K562 (cell line): ENCODE measurements around the gene KRTAP10-9. TPM values are rescaled to one million over a fixed set of nuclear protein-coding genes. Genes with fewer than 3 reads are reported as not detected.

Source experiments
- BRF1 ChIP-seq: IDR thresholded peaks from 3 replicates; pipeline ENCODE4 v1.6.1; 2011; ENCODE audit warnings: borderline replicate concordance, mild to moderate bottlenecking; ENCODE audit not compliant: insufficient read length; ENCODE audit errors: extremely low read depth
- EP300 ChIP-seq: IDR thresholded peaks from 2 replicates; pipeline ENCODE4 v1.6.1; 2012; ENCODE audit warnings: low read length, improper control_type of control experiment
- GATAD2B ChIP-seq: fragments of 450-650 bp; IDR thresholded peaks from 2 replicates; pipeline ENCODE4 v1.6.1; 2017; ENCODE audit warnings: mild to moderate bottlenecking, borderline replicate concordance
- ILK ChIP-seq: fragments of 450-650 bp; IDR thresholded peaks from 2 replicates; pipeline ENCODE4 v1.6.1; 2016; ENCODE audit warnings: missing genetic modification characterization, low read depth, mild to moderate bottlenecking, missing compliant biosample characterization, moderate library complexity, borderline replicate concordance
- JUNB ChIP-seq: fragments of 450-650 bp; formaldehyde crosslinking; conservative IDR thresholded peaks from 2 replicates; pipeline ENCODE4 v1.4.0; 2020; ENCODE audit warnings: mild to moderate bottlenecking
- KDM2B ChIP-seq: fragments of 250-450 bp; sonication (Bioruptor Pico); IDR thresholded peaks from 2 replicates; pipeline ENCODE4 v1.8.0; 2021; ENCODE audit warnings: mild to moderate bottlenecking, moderate library complexity
- MBD2 ChIP-seq: sonication (generic); IDR thresholded peaks from 2 replicates; pipeline ENCODE4 v1.6.1; 2016; ENCODE audit warnings: low read depth, borderline replicate concordance
- NFIC ChIP-seq: fragments of 450-650 bp; IDR thresholded peaks from 2 replicates; pipeline ENCODE4 v1.6.1; 2017; ENCODE audit warnings: mild to moderate bottlenecking, inconsistent platforms
- NONO ChIP-seq, 2 experiments: fragments of 200-400 bp in 1 of 2; fragments of 450-650 bp in 1 of 2; formaldehyde crosslinking in 1 of 2; IDR thresholded peaks; 2 replicates each; pipeline ENCODE4 v1.6.1; 2017; ENCODE audit warnings: low read depth in 2 of 2, mild to moderate bottlenecking in 2 of 2, moderate library complexity in 2 of 2, low read length in 1 of 2
- PHTF2 ChIP-seq: fragments of 250-450 bp; sonication (Bioruptor Pico); IDR thresholded peaks from 2 replicates; pipeline ENCODE4 v1.5.0; 2021; ENCODE audit warnings: mild to moderate bottlenecking
- PREB ChIP-seq: sonication (generic); formaldehyde crosslinking; IDR thresholded peaks from 2 replicates; pipeline ENCODE4 v1.8.1; 2023; ENCODE audit warnings: mild to moderate bottlenecking, missing genetic modification reagents
- RBFOX2 ChIP-seq: fragments of 200-400 bp; formaldehyde crosslinking; IDR thresholded peaks from 2 replicates; pipeline ENCODE4 v1.6.1; 2017; ENCODE audit warnings: low read depth, mild to moderate bottlenecking, low read length, moderate library complexity
- RBM22 ChIP-seq: fragments of 200-400 bp; formaldehyde crosslinking; IDR thresholded peaks from 2 replicates; pipeline ENCODE4 v1.6.1; 2018; ENCODE audit warnings: low read length, low read depth; ENCODE audit not compliant: poor library complexity, severe bottlenecking
- SMARCB1 ChIP-seq: IDR thresholded peaks from 2 replicates; pipeline ENCODE4 v1.6.1; 2011; ENCODE audit warnings: improper control_type of control experiment, low read depth; ENCODE audit not compliant: insufficient read length
- THRA ChIP-seq: fragments of 450-650 bp; IDR thresholded peaks from 2 replicates; pipeline ENCODE4 v1.6.1; 2017; ENCODE audit warnings: mild to moderate bottlenecking, moderate library complexity
- TRIM28 ChIP-seq: fragments of 450-650 bp; IDR thresholded peaks from 2 replicates; pipeline ENCODE4 v1.6.1; 2017
- ZBED1 ChIP-seq: IDR thresholded peaks from 2 replicates; pipeline ENCODE4 v1.6.1; 2014
- ZC3H4 ChIP-seq: sonication (generic); formaldehyde crosslinking; IDR thresholded peaks from 2 replicates; pipeline ENCODE4 v1.9.0; 2021; ENCODE audit warnings: missing genetic modification reagents, borderline replicate concordance
- ZFP1 ChIP-seq: fragments of 450-650 bp; formaldehyde crosslinking; IDR thresholded peaks from 2 replicates; pipeline ENCODE4 v1.4.0; 2020; ENCODE audit warnings: mild to moderate bottlenecking, mixed read lengths
- ZNF583 ChIP-seq: fragments of 250-450 bp; sonication (Bioruptor Pico); IDR thresholded peaks from 2 replicates; pipeline ENCODE4 v1.4.0; 2020
- ZNF79 ChIP-seq: fragments of 250-450 bp; sonication (Bioruptor Pico); IDR thresholded peaks from 2 replicates; pipeline ENCODE4 v1.4.0; 2020; ENCODE audit warnings: low read depth, mild to moderate bottlenecking, moderate library complexity
- polyA plus RNA-seq, 8 experiments: library from polyadenylated mRNA; depleted of rRNA in 4 of 8; stranded (reverse) in 5 of 8; unstranded in 3 of 8; fragments of >200 nt; fragmentation: Nextera tagmentation in 2 of 8; fragmentation: Illumina TruSeq in 1 of 8; extraction: Ambion mirVana in 2 of 8; extraction: Trizol in 1 of 8; gene quantifications; 2 replicates each; pipeline versions ENCODE4 v1.2.1 to v1.2.3, GENCODE V29; 2011 to 2014; ENCODE audit warnings: inconsistent platforms in 1 of 8, missing spikeins in 1 of 8
- total RNA-seq, 7 experiments: library from RNA; depleted of rRNA in 6 of 7; stranded (reverse); fragments of >200 nt in 6 of 7; fragmentation: Illumina TruSeq in 2 of 7; extraction: Trizol in 2 of 7; gene quantifications; 2 replicates each; pipeline versions ENCODE4 v1.2.1 to v1.2.3, GENCODE V29; 2011 to 2021; ENCODE audit warnings: low replicate concordance in 1 of 7
- TF ChIP-seq, protein P1 (sequence below): IDR thresholded peaks from 2 replicates; pipeline ENCODE4 v1.6.1; 2012; ENCODE audit warnings: low read depth, low read length, improper control_type of control experiment, borderline replicate concordance
- TF ChIP-seq, protein P2 (sequence below), 3 experiments: IDR thresholded peaks in 2 of 3; conservative IDR thresholded peaks in 1 of 3; 2 replicates each; pipeline ENCODE4 v1.5.1; 2011 to 2012; ENCODE audit warnings: low read length in 3 of 3, mild to moderate bottlenecking in 3 of 3, control low read depth in 2 of 3, improper control_type of control experiment in 1 of 3, inconsistent platforms in 1 of 3, low read depth in 1 of 3, mixed read lengths in 1 of 3, moderate library complexity in 1 of 3; ENCODE audit not compliant: insufficient read depth in 2 of 3

The KRTAP10-9 gene
- total and polyA plus RNA-seq, 9 of the 15 experiments (the other 6 are each of a cell fraction or from before 2014, with no cell fraction given), result not detected

DNA sequence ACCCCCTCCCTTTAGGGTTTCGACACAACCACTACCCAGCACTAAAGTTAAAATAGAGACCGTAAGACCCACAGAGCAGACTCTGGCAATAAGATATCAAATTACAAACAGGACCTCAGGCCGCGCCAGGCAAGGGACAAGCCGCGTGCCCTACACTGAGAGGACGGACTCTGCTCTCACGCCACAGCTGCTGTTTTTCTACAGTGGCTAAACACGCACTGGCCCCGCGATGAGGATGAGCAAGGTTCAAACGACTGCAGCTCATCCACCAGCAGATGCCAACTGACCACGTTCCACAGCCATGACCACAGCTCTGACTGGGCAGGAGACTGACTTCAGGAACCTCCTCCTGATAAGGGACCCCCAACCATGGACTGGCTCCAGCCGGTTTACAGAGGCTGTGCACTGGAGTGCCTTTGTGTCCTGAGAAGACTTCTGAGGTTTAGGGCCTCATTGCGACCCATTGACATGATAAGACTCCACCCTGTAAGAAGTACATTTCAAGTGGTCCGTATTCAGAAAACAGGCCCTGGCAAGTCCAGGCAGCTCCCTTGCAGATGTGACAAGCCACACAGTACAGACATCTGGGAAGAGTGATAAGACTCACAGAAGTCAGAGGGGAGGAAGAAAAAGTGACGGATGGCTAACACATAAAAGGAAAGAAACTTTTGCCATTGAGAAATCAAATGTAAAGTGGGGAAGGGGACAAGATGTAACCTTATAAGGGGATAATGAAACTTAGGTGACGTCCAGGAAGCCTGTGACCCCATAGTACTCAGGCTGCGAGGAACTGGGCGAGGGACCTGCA is 33.1 kb upstream of the KRTAP10-9 start (continued):
- TF ChIP-seq ILK (tag), result peak; percentile 2; the same call in 1 of the 2 replicates
- 0 out of 2 replicates have a peak, but pooled peaks have one; percentile 7 for TF ChIP-seq ZFP1 (CRISPR knock-in tag)
- no peak for TF ChIP-seq ZC3H4 (CRISPR knock-in tag)
- TF ChIP-seq, protein P1, sequence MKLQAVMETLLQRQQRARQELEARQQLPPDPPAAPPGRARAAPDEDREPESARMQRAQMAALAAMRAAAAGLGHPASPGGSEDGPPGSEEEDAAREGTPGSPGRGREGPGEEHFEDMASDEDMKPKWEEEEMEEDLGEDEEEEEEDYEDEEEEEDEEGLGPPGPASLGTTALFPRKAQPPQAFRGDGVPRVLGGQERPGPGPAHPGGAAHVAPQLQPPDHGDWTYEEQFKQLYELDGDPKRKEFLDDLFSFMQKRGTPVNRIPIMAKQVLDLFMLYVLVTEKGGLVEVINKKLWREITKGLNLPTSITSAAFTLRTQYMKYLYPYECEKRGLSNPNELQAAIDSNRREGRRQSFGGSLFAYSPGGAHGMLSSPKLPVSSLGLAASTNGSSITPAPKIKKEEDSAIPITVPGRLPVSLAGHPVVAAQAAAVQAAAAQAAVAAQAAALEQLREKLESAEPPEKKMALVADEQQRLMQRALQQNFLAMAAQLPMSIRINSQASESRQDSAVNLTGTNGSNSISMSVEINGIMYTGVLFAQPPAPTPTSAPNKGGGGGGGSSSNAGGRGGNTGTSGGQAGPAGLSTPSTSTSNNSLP, result 0 out of 2 replicates have a peak, but pooled peaks have one; percentile 52
- peak; percentile 90 for TF ChIP-seq EP300
- TF ChIP-seq RBFOX2, result no peak
- peak; percentile 83 for TF ChIP-seq NFIC
- TF ChIP-seq ZNF583 (CRISPR knock-in tag), result 0 out of 2 replicates have a peak, but pooled peaks have one; percentile 62
- peak; percentile 91 for TF ChIP-seq TRIM28
- TF ChIP-seq JUNB (CRISPR knock-in tag), result no peak
- TF ChIP-seq RBM22, result no peak
- TF ChIP-seq NONO (IDR thresholded peaks at IDR 0.05; ENCODE audit: low read depth in 2 of 2, low read length in 1 of 2), result 0 out of 4 replicates have a peak, but pooled peaks of 1 of the 2 experiments have one; percentile 26
- TF ChIP-seq PHTF2 (CRISPR knock-in tag), result no peak
- no peak for TF ChIP-seq SMARCB1
- TF ChIP-seq GATAD2B, result no peak
- TF ChIP-seq ZBED1, result no peak
- TF ChIP-seq PREB (CRISPR knock-in tag), result no peak
- no peak for TF ChIP-seq KDM2B (CRISPR knock-in tag)
- TF ChIP-seq, protein P2, sequence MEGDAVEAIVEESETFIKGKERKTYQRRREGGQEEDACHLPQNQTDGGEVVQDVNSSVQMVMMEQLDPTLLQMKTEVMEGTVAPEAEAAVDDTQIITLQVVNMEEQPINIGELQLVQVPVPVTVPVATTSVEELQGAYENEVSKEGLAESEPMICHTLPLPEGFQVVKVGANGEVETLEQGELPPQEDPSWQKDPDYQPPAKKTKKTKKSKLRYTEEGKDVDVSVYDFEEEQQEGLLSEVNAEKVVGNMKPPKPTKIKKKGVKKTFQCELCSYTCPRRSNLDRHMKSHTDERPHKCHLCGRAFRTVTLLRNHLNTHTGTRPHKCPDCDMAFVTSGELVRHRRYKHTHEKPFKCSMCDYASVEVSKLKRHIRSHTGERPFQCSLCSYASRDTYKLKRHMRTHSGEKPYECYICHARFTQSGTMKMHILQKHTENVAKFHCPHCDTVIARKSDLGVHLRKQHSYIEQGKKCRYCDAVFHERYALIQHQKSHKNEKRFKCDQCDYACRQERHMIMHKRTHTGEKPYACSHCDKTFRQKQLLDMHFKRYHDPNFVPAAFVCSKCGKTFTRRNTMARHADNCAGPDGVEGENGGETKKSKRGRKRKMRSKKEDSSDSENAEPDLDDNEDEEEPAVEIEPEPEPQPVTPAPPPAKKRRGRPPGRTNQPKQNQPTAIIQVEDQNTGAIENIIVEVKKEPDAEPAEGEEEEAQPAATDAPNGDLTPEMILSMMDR (IDR thresholded peaks at IDR 0.05 in 2 of 3, conservative IDR thresholded peaks at IDR 0.05 in 1 of 3; ENCODE audit: insufficient read depth in 2 of 3, low read depth in 1 of 3, low read length in 3 of 3), result no peak
- peak; percentile 92 for TF ChIP-seq THRA
- 0 out of 2 replicates have a peak, but pooled peaks have one; percentile 29 for TF ChIP-seq MBD2
- no peak for TF ChIP-seq BRF1
- no peak for TF ChIP-seq ZNF79
